ENCODE data around the gene RORC.

RORC gene

DNA sequence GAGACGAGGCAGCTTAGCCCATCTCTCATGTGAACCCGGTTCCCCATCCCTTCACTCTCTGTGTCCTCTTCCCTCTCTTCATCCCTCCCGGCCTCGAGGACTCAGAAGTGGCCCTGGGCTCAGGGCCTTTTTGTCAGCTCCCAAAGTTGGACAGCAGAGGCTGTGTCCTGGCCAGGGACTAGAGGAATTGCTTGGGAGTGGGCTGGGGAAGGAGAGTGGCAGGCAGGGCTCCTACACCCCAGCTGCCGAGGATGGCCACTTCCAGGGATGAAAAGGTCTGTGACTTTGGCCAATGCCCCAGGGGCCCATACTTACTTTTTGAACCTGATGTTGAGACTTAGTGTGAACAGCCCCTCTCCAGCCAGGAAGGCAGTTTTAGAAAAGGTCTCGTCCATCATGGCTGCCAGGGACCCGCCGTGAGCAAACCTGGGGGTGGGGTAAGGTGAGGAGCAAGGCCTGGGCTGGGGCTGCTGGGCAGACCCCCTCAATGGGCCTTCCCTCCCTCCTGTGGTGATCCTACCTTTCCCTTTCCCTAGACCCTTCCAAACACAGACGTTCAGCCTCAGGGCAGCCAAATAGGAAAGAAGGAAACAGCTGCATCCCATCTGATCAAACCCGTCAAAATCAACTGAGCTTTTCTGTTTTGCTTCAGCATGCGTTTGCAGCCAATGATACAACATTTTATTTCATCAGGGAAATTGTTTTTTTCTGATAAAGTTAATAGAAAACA lies 16.4 kb upstream of the RORC start:
- no peak for DNase-seq (ENCODE audit: low spot score)

GRCh38 chr1:151846686-151847237 lies 15.2 kb upstream of the RORC start:
- no peak for DNase-seq (ENCODE audit: low spot score)

- peak; percentile 78 for DNase-seq (ENCODE audit: low spot score)
Measured at GRCh38 chr1:151846062-151846568, 14.5 kb upstream of the RORC start.

DNA sequence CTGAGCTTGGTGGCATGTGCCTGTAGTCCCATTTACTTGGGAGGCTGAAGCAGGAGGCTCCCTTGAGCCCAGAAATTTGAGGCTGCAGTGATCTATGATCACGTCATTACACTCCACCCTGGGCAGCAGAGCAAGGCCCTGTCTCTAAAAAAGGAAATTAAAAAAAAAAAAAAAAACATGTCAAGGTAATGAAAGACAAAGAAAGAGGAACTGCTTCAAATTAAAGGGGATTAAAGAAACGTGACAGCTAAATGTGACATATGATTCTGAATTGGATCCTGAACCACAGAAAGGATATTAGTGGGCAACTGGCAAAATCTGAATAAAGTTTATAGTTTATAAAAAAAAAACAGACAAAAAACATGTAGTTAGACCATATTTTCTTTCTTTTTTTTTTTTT lies 11.8 kb upstream of the RORC start:
- DNase-seq (ENCODE audit: low spot score): no peak

GRCh38 chr1:151841141-151841540 lies 9.5 kb upstream of the RORC start:
- DNase-seq (ENCODE audit: low spot score): peak; percentile 96

GRCh38 chr1:151840421-151840820 lies 8.8 kb upstream of the RORC start:
- no peak for DNase-seq (ENCODE audit: low spot score)

DNA sequence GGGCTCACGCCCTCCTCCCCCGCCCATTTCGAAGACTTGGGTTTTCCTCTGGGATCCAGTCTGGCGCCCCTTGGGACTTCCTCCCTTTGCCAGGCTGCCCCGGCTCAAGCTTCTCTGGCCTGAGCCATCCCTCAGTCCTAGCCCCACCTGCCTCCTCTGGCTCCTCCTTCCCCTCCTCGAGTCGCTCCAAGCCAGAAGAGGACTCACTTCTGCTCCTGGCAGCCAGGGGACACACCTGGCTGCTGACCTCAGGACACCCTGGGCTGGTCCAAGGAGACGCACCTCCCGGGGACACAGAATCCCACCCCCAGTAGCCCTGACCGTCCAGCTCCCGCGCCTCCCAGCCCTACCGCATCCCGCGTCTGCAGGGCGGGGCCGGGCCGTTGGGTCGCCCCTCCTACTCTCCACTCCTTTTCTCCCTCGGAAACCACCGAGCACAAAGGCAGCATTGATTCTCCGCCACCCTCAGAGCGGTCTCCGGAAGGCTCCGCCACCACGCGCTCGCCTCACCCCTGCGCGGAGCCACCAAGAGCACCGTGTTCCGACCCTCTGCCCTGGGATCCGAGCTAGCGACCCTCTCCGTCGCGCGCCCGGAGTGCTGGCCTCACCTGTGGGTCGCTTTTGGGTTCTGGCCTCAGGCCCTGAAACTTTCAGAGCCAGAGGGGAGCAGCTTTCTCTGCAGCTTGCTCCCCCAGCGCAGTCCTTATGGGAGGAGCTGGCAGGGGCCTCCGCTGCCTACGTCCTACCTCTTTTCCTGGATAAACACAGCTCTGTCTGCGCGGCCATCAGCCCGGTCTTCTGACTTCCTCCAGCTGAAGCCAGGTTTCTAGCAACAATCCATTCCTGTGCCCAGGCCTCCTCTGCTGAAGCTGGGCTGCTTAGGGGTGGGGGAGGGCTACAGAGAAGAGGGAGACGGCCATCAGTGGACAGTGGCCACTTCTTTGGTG lies 8.1 kb upstream of the RORC start, which contains the start of gene C2CD4D:
Gene C2CD4D (minus strand): TSS at position 364 of the 947 bp plus-strand sequence. CDS start 831 bp downstream, outside the sequence.
- peak; percentile 98 for DNase-seq (ENCODE audit: low spot score)

- DNase-seq (ENCODE audit: low spot score): no peak
Measured at GRCh38 chr1:151839082-151839412, 7.4 kb upstream of the RORC start.

DNA sequence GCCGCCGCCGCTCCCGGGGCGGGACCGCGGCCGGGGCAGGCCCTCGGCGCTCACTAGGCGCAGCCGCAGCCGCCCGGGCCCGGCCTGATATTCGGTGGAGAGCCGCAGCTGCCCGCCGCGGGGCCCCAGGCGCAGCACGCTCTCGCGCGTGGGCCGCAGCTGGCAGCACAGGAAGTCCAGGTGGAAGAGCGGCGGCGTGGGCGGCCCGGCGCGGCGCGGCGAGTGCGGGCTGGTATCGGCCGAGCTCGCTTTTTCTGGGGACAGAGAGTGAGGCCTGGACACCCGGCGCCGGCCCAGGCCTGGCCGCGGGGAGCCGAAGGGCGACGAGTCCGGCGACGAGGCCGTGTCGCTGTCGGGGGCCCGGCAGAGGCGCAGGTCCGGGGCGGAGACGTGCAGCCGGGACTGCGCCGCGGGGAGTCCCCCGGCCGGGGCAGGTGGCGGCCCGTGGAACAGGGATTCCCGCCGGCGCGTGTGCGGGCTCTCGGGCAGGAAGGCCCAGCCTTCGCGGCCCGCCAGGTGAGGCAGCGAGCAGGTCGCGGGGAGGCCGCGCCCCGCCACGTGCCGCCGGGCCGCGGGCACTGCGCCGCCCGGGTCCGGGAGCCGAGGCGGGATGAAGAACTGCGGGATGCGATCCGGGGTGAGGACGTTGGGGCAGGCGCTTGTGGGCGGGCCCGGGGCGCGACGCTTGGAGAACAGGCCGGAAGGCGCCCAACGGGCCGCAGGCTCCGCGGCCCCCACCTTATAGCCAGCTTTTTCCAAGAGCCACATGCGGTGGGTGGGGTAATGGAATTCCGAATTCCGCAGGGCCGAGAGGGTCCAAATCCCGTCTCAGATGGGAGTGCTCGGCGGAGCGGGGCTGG lies 6.8 kb upstream of the RORC start:
- DNase-seq (ENCODE audit: low spot score): no peak

DNA sequence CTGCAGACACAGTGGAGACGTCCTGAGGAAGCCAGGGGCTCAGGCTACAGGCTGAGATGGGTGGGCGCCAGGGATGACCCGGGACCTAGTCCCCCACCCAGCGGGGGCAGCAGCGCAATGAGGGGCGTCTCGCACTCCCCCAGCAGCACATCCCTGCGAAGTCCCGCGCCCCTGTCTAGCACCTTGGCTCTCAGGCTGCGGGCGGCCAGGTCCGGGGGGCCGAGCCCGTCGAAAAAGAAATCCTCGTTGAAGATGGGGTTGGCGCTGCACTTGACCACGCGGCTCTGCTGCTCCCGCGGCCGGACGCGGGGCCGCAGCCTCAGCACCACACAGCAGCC lies 6.3 kb upstream of the RORC start:
- DNase-seq (ENCODE audit: low spot score): no peak

GRCh38 chr1:151837197-151837596 lies 5.6 kb upstream of the RORC start:
- DNase-seq (ENCODE audit: low spot score): no peak

DNA sequence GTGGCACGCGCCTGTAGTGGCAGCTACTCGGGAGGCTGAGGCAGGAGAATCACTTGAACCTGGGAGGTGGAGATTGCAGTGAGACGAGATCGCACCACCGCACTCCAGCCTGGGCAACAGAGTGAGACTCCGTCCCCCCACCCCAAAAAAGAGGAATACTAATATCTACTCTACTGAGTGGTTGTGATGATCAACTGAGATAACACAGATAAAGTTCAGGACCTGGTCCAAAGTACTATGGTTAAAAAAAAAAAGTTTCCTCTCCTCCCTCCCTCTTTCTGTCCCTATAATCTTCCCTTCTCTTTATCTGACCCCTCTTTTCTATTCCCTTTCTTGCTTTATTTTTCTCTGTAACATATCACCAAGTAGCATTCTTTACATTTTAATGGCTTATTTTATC lies 4.0 kb upstream of the RORC start:
- DNase-seq (ENCODE audit: low spot score): no peak

- DNase-seq (ENCODE audit: low spot score): no peak
Measured at GRCh38 chr1:151834239-151834638, 2.6 kb upstream of the RORC start.

GRCh38 chr1:151833172-151833900 lies 1.7 kb upstream of the RORC start:
- DNase-seq (ENCODE audit: low spot score): no peak

GRCh38 chr1:151832318-151832980 lies 847 bp upstream of the RORC start:
- no peak for DNase-seq (ENCODE audit: low spot score)

- no peak for DNase-seq (ENCODE audit: low spot score)
Measured at GRCh38 chr1:151831256-151831591, 378 bp downstream of the RORC start.

DNA sequence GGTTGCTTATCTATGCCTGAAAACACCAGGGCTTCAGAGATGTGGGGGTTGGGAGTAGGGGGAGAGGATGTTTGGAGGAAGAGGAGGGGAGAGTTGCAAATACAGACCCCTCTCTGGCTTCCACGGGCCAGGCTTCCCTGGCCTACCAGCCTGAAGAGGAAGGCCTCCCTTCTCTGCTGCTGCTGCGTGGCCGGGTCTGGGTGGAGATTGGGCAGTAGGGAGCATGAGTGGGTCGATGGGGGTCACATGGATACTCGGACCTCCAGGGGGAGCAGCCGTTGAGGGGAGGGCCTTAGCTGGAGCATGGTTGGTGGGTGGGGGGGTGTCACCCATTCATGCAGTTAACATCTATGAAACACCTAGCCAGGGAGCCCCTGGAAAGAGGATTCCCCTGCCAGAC lies 1.5 kb downstream of the RORC start:
- no peak for DNase-seq (ENCODE audit: low spot score)

DNA sequence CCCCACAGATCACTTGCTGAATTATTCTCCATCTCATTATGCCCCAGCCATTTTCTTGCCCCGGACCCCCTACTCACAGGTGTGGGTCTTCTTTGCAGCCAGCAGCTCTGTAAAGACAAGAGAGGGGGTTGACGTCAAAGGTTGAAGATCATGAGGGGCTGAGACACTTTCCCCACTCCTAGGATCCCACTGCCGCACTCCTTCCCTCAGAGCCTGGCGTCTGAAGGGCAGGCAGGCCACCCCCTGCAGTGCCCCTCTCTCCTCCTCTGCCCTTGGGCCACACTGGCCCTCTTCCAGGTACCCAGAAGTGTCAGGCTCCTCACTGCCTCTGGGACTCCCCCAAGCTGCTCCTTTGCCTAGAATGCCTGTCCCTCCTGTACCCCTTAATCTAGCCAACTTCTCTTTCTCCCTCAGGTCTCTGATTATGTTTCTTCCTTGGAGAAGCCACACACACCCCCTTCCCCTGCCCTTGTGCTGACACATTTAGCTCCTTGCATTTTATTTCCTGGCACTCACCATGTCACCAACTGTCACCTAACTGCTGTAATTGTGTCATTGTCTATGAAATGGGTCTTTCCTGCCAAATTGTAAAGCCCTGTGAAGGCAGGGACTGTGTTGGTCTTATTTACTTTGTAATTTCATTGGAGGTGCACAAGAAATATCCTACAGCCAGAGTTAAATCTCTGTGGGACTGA lies 2.1 kb downstream of the RORC start:
- no peak for DNase-seq (ENCODE audit: low spot score)

- DNase-seq (ENCODE audit: low spot score): peak; percentile 95
Measured at GRCh38 chr1:151828921-151829320, 2.7 kb downstream of the RORC start.

DNA sequence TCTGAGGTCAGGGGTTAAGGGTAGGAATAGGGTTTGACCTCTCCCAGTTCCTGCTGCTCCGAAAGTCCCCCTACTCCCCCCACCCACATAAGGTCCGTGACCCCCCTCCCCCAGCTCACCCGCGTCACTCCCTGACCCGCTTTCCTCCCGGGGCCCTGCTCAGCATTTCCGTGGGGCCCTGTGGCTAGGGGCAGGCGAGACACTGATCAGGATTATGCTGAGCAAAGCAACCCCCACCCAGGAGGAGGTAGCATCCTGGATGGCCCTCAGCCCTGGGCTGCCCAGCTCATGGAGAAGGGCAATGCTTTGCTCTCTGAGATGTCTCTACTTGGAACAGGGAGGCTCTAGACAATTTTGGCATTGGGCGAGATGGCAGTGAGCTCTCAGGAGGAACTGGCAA lies 3.7 kb downstream of the RORC start:
- no peak for DNase-seq (ENCODE audit: low spot score)
